Left lobe of liver (tissue), 2 donors: ENCODE results near the gene SYCE3. TPM values are rescaled to one million over a fixed set of nuclear protein-coding genes. Genes with fewer than 3 reads are reported as not detected.
"Not testable (repeated sequence)": the region's sequence is repeated elsewhere in the genome, so short reads cannot be mapped to it uniquely, and the experiment has no call there.

Source experiments
- ATAC-seq: fragments of 200-7000 bp; cut with Tn5 transposase; one replicate; pipeline ENCODE4 v1.9.1; 2020; ENCODE audit warnings: mild to moderate bottlenecking, moderate library complexity
- DNase-seq: peaks from one replicate; pipeline ENCODE4 v3.0.0-alpha.2; 2020; ENCODE audit warnings: low spot score
- total RNA-seq: library from RNA; stranded (reverse); gene quantifications from one replicate; pipeline ENCODE4 v1.2.1, GENCODE V29; 2021
- donor health status: DM: no; HTN: no; CAD: no; lungs with moderate emphysema.
- donor health status: DM: no; HTN: yes; CAD: no.

Gene SYCE3
- total RNA-seq, 1 donor from 2014 or later: 0.45 TPM

DNA sequence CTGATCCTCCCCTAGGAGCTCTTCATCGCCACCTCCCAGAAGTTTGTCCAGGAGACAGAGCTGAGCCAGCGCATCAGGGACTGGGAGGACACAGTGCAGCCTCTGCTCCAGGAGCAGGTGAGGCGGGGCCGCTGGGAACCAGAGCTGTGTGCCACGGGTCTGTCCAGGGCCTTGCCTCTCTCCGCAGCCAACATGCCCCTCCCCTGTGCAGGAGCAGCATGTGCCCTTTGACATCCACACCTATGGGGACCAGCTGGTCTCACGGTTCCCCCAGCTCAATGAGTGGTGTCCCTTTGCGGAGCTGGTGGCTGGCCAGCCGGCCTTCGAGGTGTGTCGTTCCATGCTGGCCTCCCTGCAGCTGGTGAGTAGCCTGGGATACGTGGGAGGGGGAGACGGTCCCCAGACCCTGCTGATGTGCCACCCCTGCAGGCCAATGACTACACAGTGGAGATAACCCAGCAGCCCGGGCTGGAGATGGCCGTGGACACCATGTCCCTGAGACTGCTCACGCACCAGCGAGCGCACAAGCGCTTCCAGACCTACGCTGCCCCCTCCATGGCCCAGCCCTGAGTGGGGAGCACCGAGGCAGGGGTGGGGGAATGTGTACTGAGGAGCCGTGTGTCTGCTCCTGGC, 39.8 kb downstream of the SYCE3 start:
- ATAC-seq: no peak
- no peak for DNase-seq

DNA sequence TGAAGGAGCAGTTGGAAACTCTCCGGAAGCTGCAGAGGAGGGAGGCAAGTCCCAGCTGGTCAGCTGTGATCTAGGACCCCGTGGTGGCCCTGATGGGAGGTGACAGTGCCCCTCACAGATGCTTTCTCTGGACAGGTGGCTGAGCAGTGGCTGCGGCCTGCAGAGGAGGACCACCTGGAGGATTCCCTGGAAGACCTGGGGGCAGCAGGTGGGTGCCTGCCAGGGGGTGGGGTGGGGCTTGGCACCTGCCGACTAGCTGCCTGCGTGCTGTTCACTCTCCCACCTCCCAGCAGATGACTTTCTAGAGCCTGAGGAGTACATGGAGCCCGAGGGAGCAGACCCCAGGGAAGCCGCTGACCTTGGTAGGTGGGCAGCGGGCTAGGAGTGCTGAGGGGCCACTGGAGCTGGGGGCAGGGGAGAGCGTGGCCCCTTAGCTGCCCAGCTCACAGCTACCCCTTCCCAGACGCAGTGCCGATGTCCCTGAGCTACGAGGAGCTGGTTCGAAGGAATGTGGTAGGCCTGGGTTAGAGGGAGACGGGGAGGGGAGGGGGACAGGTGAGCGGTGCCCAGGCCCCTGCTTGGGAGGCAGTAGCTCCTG, 40.4 kb downstream of the SYCE3 start:
- no peak for ATAC-seq
- DNase-seq: no peak

DNA sequence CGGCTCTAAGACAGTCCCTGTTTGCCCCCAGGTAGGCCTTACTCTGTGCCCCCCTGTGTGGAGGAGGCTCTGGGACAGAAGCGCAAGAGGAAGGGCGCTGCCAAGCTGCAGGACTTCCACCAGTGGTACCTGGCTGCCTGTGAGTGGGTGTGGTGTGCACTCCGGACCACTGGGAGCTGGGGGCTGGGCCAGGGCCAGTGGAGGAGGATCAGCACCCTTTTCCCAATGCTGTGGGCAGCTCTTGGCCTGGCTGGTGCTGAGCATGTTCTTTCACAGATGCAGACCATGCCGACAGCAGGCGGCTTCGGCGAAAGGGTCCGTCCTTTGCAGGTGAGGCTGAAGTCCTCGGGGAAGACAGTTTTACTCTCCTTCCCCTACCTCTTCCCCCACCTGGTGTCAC, 41.0 kb downstream of the SYCE3 start:
- DNase-seq (no peak), ATAC-seq (no peak)

DNA sequence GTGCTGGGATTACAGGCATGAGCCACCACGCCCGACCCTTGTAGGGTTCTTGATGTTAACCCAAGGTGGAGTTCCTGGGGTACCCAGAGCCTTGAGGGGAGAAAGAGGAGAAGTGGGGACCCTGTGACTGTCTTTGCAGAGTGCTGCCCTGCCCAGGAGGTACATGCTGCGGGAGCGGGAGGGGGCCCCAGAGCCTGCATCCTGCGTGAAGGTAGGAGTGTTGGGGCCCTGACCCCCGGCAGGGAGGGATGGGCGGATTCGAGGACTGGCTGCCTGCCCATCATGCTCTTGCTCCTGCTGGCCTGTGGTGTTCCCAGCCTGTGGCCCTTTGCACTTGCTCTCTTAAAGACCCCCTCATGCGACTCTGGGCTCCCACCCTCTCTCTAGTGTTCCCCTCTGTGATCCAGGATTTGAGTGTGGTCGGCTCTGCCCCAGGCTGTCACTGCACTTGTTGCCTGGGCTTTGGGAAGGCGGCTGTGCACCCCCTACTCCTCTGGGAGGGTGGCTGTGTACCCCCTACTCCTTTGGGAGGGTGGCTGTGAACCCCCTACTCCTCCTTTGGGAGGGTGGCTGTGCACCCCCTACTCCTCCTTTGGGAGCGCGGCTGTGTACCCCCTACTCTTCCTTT, 41.8 kb downstream of the SYCE3 start:
- no peak for ATAC-seq
- no peak for DNase-seq

DNA sequence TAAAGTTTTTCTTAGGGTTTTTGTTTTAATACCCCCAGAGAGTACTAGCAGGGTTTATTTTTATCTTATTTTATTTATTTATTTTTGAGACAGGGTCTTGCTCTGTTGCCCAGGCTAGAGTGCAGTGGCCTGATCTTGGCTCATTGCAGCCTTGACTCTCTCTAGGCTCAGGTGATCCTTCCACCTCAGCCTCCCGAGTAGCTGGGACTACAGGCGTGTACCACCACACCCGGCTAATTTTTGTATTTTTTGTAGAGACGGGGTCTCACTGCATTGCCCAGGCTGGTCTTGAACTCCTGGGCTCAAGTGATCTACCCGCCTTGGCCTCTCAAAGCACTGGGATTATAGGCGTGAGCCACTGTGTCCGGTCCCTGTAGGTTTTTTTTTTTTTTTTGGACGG, 42.5 kb downstream of the SYCE3 start:
- not testable (repeated sequence) for ATAC-seq, DNase-seq

DNA sequence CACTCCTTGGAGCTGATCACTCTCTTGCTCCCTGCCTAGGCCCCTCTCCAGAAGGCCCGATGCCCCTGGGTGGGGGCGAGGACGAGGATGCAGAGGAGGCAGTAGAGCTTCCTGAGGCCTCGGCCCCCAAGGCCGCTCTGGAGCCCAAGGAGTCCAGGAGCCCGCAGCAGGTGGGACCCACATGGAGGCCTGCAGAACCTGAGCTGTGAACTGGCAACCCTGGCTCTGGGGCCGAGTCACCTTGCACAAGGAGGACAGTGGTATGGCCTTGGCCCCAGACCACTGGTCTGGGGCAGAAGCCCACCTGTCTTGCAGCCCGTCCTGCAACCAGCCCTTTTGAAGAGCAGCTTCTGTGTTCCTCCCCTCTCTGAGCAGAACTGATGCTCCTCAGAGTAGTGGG, 43.6 kb downstream of the SYCE3 start:
- DNase-seq (no peak), ATAC-seq (no peak)

DNA sequence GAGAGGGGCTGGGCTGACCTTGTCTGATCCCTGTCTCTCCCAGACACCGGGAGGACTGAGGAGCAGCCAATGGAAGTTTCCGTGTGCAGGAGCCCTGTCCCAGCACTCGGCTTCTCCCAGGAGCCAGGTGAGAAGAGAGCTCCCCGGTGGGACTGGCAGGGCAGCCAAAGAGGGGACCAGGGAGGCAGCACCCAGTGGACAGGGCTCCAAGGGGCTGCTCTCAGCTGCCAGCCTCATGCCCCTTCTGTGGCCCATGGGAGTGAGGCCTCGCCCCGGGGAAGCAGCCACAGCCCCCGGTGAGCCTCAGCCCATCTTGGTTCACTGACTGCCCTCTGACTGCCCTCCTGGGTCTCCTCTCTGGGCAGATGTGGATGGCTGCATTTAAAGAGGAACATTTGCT, 44.1 kb downstream of the SYCE3 start:
- ATAC-seq (no peak), DNase-seq (no peak)

DNA sequence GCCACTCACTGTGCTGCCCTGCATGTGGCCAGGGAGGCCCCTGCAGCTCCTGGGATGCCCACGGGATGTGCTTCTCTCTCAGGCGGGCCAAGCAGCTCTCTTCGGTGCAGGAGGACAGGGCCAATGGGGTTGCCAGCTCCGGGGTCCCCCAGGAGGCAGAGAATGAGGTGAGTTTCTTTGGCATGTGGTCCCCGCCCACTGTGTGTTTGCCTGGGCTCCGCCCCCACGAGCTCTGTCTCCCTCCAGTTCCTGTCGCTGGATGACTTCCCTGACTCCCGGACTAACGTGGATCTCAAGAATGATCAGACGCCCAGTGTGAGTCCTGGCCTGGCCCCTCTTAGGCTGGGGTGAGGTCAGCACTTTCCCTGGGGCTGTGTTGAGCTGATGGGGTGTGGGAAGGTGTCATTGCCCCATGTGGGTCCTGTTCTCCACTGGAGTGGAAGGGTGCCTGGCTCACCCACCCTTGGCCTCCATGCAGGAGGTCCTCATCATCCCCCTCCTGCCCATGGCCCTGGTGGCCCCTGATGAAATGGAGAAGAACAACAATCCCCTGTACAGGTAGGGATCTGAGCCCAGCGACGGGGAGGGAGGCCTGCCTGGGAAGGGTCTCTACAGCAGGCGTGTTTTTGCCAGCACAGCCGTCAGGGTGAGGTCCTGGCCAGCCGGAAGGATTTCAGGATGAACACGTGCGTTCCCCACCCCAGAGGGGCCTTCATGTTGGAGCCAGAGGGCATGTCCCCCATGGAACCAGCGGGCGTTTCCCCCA, 45.0 kb downstream of the SYCE3 start:
- no peak for DNase-seq
- ATAC-seq: no peak

DNA sequence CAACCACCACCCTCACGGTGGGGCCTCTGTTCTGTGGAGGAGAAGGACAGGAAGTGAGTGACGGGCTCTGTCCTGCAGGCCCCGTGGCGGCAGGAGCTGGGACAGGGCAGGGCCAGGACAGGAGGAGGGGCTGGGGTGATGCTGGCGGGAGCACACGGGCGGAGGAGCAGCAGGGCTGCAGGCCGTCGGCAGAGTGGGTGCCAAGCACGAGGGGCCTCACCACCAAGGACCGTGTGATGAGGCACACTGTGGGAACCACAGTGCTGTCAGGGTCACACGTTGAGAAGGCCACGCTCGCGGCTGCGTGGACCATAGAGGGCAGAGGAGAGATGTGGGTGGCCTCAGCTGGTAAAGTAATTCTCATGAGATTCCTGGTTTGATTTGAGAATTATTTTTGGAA, 45.8 kb downstream of the SYCE3 start:
- ATAC-seq (no peak), DNase-seq (no peak)

DNA sequence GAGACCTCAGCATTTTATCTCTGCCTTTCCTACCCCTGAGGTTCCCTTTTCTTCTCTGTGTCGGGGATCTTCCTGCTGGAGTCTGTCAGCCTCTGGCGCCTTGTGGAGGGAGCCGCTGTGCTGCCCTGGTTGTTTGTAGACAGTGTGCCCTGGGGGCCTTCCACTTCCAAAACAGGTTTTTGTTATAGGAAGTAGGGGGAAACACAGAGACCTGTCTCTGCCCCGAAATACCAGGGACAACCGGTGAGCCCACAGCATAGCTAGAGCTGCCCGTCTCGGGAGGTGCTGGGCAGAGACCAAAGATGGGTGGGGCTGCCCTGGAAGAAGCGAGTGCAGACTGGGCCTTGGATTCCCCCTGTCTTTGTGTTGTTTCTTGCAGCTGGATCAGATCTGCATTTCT, 46.7 kb downstream of the SYCE3 start:
- DNase-seq (no peak), ATAC-seq (no peak)

DNA sequence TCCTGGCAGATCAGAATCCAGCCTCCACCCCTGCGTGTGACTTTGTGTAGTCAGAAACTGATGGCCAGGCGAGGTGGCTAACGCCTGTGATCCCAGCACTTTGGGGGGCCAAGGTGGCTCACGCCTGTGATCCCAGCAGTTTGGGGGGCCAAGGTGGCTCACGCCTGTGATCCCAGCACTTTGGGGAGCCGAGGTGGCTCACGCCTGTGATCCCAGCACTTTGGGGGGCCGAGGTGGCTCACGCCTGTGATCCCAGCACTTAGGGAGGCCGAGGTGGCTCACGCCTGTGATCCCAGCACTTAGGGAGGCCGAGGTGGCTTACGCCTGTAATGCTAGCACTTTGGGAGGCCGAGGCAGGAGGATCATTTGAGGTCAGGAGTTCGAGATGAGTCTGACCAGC, 49.5 kb downstream of the SYCE3 start:
- DNase-seq (no peak), ATAC-seq (no peak)

DNA sequence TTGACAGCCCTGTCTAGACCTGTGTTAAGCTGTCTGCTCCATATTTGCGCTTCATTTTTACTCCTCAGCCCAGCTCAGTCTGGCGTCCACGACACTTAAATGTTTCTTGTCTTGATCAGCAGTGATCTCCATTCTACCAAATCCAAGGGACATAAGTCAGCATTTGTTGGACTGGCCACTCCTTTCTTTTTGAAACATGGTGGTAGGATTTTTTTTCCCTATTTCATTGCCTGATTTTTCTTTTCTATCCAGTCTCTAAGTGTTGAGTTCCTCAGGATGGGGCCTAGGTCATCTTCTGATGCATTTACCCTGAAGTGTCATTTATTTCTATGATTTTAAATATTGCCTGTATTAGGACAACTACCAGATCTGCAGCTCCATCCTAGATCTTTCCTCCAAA, 53.8 kb downstream of the SYCE3 start:
- DNase-seq (no peak), ATAC-seq (no peak)

DNA sequence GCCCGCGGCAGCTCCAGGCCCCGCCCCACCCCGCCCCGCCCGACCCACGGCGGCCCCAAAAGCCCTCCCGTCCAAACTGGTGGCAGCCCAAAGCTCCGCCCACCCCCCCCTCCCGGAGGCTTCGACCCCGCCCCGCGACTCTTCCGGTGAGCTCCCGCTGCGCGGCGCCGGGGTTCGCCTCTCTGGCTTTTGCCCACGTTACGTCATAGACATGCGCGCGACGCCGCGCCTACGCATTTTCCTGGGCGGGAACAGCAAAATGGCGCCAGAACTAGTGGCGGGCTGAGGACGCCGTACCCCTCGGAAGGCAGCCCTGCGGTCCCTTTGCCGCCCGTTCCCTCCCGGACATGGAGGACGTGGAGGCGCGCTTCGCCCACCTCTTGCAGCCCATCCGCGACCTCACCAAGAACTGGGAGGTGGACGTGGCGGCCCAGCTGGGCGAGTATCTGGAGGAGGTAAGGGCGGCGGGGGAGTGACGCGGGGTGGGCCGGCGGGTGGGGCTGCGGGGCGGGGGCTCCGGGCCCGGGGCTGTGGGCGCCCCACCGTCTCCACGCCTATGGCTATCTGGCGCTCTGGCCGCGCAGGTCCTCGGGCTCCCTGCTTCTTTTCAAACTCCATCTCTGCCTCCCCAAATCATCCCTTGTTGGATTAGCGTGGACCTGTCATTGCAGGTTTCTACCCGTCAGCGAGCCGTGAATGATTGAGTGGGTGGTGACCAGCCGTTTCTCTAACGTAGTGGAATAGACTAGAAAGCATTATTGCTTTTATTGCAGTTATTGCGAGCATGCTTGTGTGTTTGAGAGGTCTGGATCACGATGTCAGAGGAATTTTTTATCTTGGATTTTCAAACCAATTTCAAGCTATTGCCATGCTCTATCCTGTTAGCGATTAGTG, 54.5 kb downstream of the SYCE3 start, which contains the start of gene NCAPH2:
Gene NCAPH2 (plus strand): TSS at position 234 of the 894 bp plus-strand sequence. CDS start 114 bp downstream, at position 348.
- peak; percentile 84 for ATAC-seq
- peak; percentile 97 for DNase-seq

DNA sequence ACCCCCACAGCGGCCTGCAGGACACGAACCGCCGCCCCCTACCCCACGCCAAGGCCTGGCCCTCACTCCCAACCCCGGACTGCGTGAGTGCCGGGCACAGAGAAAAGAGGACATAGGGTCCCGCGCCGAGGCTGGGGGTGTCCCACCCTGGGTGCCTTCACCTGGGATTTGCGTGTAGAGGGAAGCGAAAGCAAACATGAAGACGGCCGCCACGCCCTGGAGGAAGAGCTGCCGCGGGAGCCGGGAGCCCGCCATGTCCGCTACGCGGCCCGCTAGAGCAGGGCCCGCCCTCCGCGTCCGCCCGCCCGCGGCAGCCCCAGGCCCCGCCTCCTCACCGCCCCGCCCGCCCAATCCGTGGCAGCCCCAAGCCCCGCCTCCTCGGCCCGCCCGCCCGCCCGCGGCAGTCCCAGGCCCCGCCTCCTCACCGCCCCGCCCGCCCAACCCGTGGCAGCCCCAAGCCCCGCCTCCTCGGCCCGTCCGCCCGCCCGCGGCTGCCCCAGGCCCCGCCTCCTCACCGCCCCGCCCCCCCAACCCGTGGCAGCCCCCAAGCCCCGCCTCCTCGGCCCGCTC, 55.2 kb downstream of the SYCE3 start, which contains the start of gene LMF2:
Gene LMF2 (minus strand): TSS at position 282 of the 570 bp plus-strand sequence. CDS start 27 bp downstream, at position 255.
- DNase-seq: peak; percentile 92
- ATAC-seq: peak; percentile 84

DNA sequence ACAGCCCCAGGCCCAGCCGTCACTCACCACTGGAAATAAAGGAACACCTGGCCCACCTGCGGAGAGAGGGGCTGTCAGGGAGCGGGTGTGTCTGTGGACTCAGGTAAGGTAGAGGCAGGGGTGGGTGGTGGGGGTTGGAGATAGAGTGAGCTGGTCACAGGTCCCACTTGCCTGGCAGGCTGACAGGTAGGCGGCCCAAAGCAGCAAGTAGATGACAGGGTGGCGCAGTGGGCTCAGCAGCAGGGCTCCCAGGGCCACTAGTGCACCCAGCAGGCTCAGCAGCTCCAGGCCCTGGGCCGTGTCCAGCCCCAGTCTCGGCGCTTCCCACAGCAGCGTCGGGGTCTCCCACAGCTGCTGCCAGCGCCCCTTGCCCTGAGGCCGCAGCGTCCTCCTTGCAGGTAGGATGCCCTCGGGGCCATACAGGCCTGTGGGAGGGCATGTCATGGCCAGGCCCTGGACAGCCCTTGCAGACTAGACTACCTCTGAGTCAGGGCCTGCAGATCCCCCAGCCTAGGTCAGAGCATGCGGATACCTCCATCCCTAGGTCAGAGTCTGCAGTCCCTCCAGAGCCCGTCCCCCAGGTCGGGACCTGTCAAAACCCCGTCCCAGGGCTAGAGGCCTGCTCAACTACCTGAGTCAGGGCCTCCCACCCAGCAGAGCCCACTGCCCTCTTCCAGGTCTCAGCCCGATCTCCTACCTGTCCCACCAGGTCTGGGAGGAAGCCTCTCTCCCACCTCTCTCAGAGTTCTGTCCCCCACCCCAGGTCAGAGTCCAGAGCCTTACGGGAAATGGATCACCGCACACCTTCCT, 55.9 kb downstream of the SYCE3 start:
- DNase-seq: no peak

DNA sequence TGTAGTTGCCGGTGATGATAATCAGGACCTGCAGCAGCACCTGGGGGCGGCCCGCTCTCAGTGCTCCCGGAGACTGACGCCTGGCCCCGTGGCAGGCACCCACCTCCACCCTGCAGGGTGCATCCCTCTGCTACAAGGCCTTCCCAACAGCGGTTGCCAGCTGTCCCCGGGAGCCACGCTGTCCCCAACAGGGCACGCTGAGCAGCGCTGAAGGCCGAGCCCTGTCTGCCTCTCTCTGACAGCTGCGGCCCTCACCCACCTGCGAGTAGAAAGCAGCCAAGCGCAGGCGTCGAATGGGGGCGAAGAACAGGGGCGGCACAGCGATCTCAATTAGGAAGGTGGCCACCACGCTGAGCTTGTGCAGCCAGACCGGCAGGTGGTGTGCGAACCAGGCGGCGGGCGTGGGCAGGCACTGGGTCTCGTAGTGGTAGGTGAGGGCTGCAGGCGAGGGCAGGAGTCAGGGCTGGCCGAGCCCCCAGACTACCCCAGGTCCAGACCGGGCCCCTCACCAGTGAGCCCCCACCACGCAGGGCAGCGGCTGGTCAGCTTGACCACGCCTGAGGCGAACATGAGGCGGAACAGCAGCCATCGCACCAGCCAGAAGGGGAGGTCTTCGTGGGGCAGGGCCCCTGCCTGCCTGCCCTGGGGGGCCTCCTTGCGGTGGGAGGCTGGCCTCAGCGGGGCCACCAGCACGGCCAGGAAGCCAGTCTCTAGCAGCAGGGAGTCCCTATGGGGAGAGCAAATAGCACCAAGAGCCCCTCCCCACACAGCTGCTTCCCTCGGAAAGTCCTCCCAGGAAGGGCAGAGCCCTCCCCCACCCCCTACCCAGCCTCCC, 56.7 kb downstream of the SYCE3 start:
- ATAC-seq (no peak), DNase-seq (no peak)

More for the DNA sequence above, 55.9 kb downstream of the SYCE3 start:
- peak; percentile 1 for ATAC-seq

DNA sequence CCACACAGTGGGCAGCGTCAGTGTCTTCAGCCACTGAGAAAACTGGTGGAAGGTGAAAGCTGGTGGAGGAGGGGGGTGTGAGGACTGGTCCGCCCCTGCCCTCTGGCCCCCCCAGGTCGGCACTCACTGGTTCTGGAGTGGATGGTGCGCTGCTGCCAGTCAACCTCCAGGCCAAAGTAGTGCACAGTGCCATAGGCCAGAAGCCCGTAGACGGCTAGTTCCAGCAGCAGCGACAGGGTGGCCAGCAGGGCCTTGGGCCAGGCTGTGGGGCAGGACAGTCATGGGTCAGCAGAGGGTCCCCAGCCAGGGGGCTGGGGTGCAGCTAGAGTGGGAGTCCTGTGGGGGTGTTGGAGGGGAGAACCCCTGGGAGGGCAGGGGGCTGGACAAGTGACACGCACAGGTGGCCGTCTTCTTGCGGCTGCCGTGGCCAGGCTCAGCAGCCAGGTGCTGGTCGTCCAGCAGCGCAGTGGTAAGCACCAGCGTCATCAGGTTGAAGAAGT, 57.4 kb downstream of the SYCE3 start:
- no peak for DNase-seq
- no peak for ATAC-seq
